HCT116 (cell line): Measurements from ENCODE around the gene PIBF1. TPM values are rescaled to one million over a fixed set of nuclear protein-coding genes. Genes with fewer than 3 reads are reported as not detected.
A peak's percentile ranks its signal among the peaks of the same experiment; 100 is the strongest.

ENCODE experiments used
- ATAC-seq: fragments of 200-7000 bp; cut with Tn5 transposase; 2 replicates; pipeline ENCODE4 v1.9.1; 2020; ENCODE audit warnings: mild to moderate bottlenecking, moderate library complexity
- BruUV-seq: library from RNA; stranded (reverse); fragments of 400-500 nt; replicated peaks from 2 replicates; lab custom pipeline; 2021; lab: Mats Ljungman, UMichigan
- CTCF ChIA-PET: fragments of 300-600 bp; sonication (Branson Sonifier 250); formaldehyde crosslinking; loops from one replicate; lab custom pipeline; 2021; ENCODE audit warnings: antibody characterized with exemption; lab: Charles Lee
- POLR2A ChIA-PET: fragments of 300-600, 350-600 bp; sonication (Branson Sonifier 250); formaldehyde crosslinking; loops from one replicate; lab custom pipeline; 2021; ENCODE audit warnings: antibody characterized with exemption; lab: Charles Lee
- RAD21 ChIA-PET, 2 experiments: fragments of 300-600 bp; sonication (Branson Sonifier 250); formaldehyde crosslinking; loops; one replicate each; lab custom pipeline; 2023; ENCODE audit warnings: low total read pairs in 2 of 2; ENCODE audit not compliant: uncharacterized antibody in 2 of 2, unreplicated experiment in 2 of 2, low non-redundant PET in 1 of 2; lab: Charles Lee
- DNase-seq: peaks from one replicate; pipeline ENCODE4 v3.0.0-alpha.2; 2010; ENCODE audit warnings: low read depth, low spot score
- H2AFZ ChIP-seq: fragments of 200-600 bp; shearing (Covaris generic), sonication (generic); 2 replicates; pipeline ENCODE4 v1.6.1; 2017; ENCODE audit warnings: low read depth, mixed run types, mixed read lengths, antibody characterized with exemption, low read length; ENCODE audit not compliant: poor library complexity, severe bottlenecking
- H3K27ac ChIP-seq: 2 replicates; pipeline ENCODE4 v1.5.1; 2012; ENCODE audit warnings: low read depth, low read length
- H3K27me3 ChIP-seq: fragments of 200-600 bp; sonication (generic); 2 replicates; pipeline ENCODE4 v1.6.1; 2016; ENCODE audit warnings: mixed run types, low read length, mixed read lengths; ENCODE audit not compliant: insufficient read depth
- H3K36me3 ChIP-seq, 2 experiments: fragments of 200-500 bp in 1 of 2; fragments of 200-600 bp in 1 of 2; sonication (Bioruptor generic) in 1 of 2; sonication (generic) in 1 of 2; 2 replicates each; pipeline versions ENCODE4 v1.5.1 to v1.6.1; 2014 to 2016; ENCODE audit warnings: low read length in 2 of 2, inconsistent platforms in 1 of 2, mixed read lengths in 1 of 2, mixed run types in 1 of 2; ENCODE audit not compliant: insufficient read depth in 2 of 2, control insufficient read depth in 1 of 2
- H3K4me1 ChIP-seq, 2 experiments: fragments of 200-600 bp in 1 of 2; sonication (generic) in 1 of 2; 2 replicates each; pipeline versions ENCODE4 v1.5.1 to v1.6.1; 2012 to 2017; ENCODE audit warnings: low read length in 2 of 2, inconsistent platforms in 1 of 2, mild to moderate bottlenecking in 1 of 2, mixed read lengths in 1 of 2, mixed run types in 1 of 2, moderate library complexity in 1 of 2; ENCODE audit not compliant: insufficient read depth in 2 of 2, control insufficient read depth in 1 of 2
- H3K4me2 ChIP-seq: fragments of 200-600 bp; sonication (generic); 2 replicates; pipeline ENCODE4 v1.6.1; 2017; ENCODE audit warnings: mixed run types, low read length, mixed read lengths
- H3K4me3 ChIP-seq, 2 experiments: fragments of 200-600 bp in 1 of 2; sonication (generic) in 1 of 2; replicated peaks in 1 of 2; 2 replicates each; pipeline ENCODE4 v1.5.1; 2011 to 2016; ENCODE audit warnings: low read length in 2 of 2, control low read depth in 1 of 2, low read depth in 1 of 2, mild to moderate bottlenecking in 1 of 2, mixed read lengths in 1 of 2, mixed run types in 1 of 2
- H3K79me2 ChIP-seq: fragments of 200-600 bp; sonication (generic); 2 replicates; pipeline ENCODE4 v1.6.1; 2017; ENCODE audit warnings: mild to moderate bottlenecking, mixed run types, low read length, moderate library complexity, mixed read lengths; ENCODE audit not compliant: insufficient read depth
- H3K9ac ChIP-seq: fragments of 200-600 bp; sonication (generic); 2 replicates; pipeline ENCODE4 v1.6.1; 2016; ENCODE audit warnings: low read length, mixed read lengths
- H3K9me2 ChIP-seq: fragments of 200-600 bp; sonication (generic), shearing (Covaris generic); 2 replicates; pipeline ENCODE4 v1.6.1; 2017; ENCODE audit warnings: mixed run types, mild to moderate bottlenecking, moderate library complexity; ENCODE audit not compliant: insufficient read depth
- H3K9me3 ChIP-seq, 2 experiments: fragments of 200-500 bp in 1 of 2; fragments of 200-600 bp in 1 of 2; sonication (Bioruptor generic) in 1 of 2; sonication (generic) in 1 of 2; 2 replicates each; pipeline ENCODE4 v1.6.1; 2014 to 2017; ENCODE audit warnings: low read length in 2 of 2, mixed read lengths in 2 of 2, inconsistent platforms in 1 of 2, low read depth in 1 of 2, mild to moderate bottlenecking in 1 of 2, mixed run types in 1 of 2, moderate library complexity in 1 of 2; ENCODE audit not compliant: control insufficient read depth in 1 of 2, insufficient read depth in 1 of 2
- H4K20me1 ChIP-seq: fragments of 200-600 bp; sonication (generic), shearing (Covaris generic); 2 replicates; pipeline ENCODE4 v1.6.1; 2017; ENCODE audit warnings: mixed run types, mild to moderate bottlenecking, moderate library complexity; ENCODE audit not compliant: insufficient read depth
- CBX3 ChIP-seq: IDR thresholded peaks from 2 replicates; pipeline ENCODE4 v1.6.1; 2012; ENCODE audit warnings: low read depth
- CEBPB ChIP-seq: IDR thresholded peaks from 2 replicates; pipeline ENCODE4 v1.6.1; 2012; ENCODE audit warnings: low read depth
- CTCF ChIP-seq, 3 experiments: fragments of 200-600 bp in 1 of 3; sonication (generic) in 1 of 3; IDR thresholded peaks in 2 of 3; conservative IDR thresholded peaks in 1 of 3; 2 replicates each; pipeline ENCODE4 v1.5.1; 2012 to 2017; ENCODE audit warnings: low read depth in 2 of 3, low read length in 2 of 3, antibody characterized with exemption in 1 of 3, borderline replicate concordance in 1 of 3, control low read depth in 1 of 3, mild to moderate bottlenecking in 1 of 3, mixed read lengths in 1 of 3, mixed run types in 1 of 3, moderate library complexity in 1 of 3; ENCODE audit not compliant: insufficient read depth in 1 of 3
- EGR1 ChIP-seq: IDR thresholded peaks from 2 replicates; pipeline ENCODE4 v1.6.1; 2012; ENCODE audit warnings: low read depth
- ELF1 ChIP-seq: IDR thresholded peaks from 2 replicates; pipeline ENCODE4 v1.6.1; 2012; ENCODE audit warnings: low read depth, borderline replicate concordance
- EZH2 ChIP-seq: fragments of 200-600 bp; sonication (generic); IDR thresholded peaks from 2 replicates; pipeline ENCODE4 v1.6.1; 2017; ENCODE audit warnings: antibody characterized with exemption, mixed run types
- FOSL1 ChIP-seq: IDR thresholded peaks from 2 replicates; pipeline ENCODE4 v1.6.1; 2012; ENCODE audit warnings: low read depth
- JUND ChIP-seq: IDR thresholded peaks from 2 replicates; pipeline ENCODE4 v1.6.1; 2012
- MAX ChIP-seq: IDR thresholded peaks from 2 replicates; pipeline ENCODE4 v1.6.1; 2012
- POLR2AphosphoS5 ChIP-seq: IDR thresholded peaks from 2 replicates; pipeline ENCODE4 v1.6.1; 2011; ENCODE audit warnings: mild to moderate bottlenecking, low read depth, low read length, moderate library complexity
- RAD21 ChIP-seq: IDR thresholded peaks from 2 replicates; pipeline ENCODE4 v1.6.1; 2012; ENCODE audit warnings: low read depth, mild to moderate bottlenecking
- SIN3A ChIP-seq: IDR thresholded peaks from 2 replicates; pipeline ENCODE4 v1.6.1; 2012; ENCODE audit warnings: low read depth
- SRF ChIP-seq: IDR thresholded peaks from 2 replicates; pipeline ENCODE4 v1.6.1; 2012; ENCODE audit warnings: low read depth
- TCF7L2 ChIP-seq: IDR thresholded peaks from 2 replicates; pipeline ENCODE4 v1.7.0; 2011; ENCODE audit warnings: borderline replicate concordance, inconsistent platforms; ENCODE audit not compliant: insufficient read depth, insufficient read length; ENCODE audit errors: extremely low read depth
- YY1 ChIP-seq: IDR thresholded peaks from 2 replicates; pipeline ENCODE4 v1.6.1; 2011; ENCODE audit warnings: low read length, low read depth, moderate library complexity, mild to moderate bottlenecking; ENCODE audit not compliant: insufficient replicate concordance; ENCODE audit errors: extremely low read depth
- ZFX ChIP-seq: fragments of 450-650 bp; IDR thresholded peaks from 2 replicates; pipeline ENCODE4 v1.6.1; 2017
- ZNF274 ChIP-seq: fragments of 200-500 bp; sonication (Bioruptor generic); IDR thresholded peaks from 2 replicates; pipeline ENCODE4 v1.6.1; 2014; ENCODE audit warnings: mild to moderate bottlenecking, low read depth, low read length, inconsistent platforms
- intact Hi-C: fragments of 100-400 bp; cut with micrococcal nuclease; formaldehyde crosslinking; loops from 2 replicates; pipeline ENCODE4 v1.10.0; 2022
- total RNA-seq: library from RNA; stranded (reverse); gene quantifications from one replicate; pipeline ENCODE4 v1.2.1, GENCODE V29; 2021; ENCODE audit not compliant: unreplicated experiment

The PIBF1 gene
- total RNA-seq, 1 experiment from 2014 or later = 21.1 TPM

- no peak for TF ChIP-seq CEBPB
- TF ChIP-seq FOSL1 = peak; percentile 55
- peak; percentile 36 for TF ChIP-seq JUND
- no peak for TF ChIP-seq MAX
- TF ChIP-seq, all 23 proteins: peak for 3
These were observed 218.2 kb downstream of the PIBF1 start (continued) for GRCh38 chr13:73000027-73000674.

GRCh38 chr13:73001971-73002370 lies 220.0 kb downstream of the PIBF1 start:
- no peak for TF ChIP-seq TCF7L2
- TF ChIP-seq SIN3A = no peak
- H3K9me3 ChIP-seq = no peaks in the 10 kb centered on the region
- H3K9ac ChIP-seq = no peak overlapping the region
- ChIA-PET RAD21 (no interaction called here), POLR2A (interaction anchor here (0.6 kb wide), 1 partner anchor 8 kb away, joined by 3 read pairs; no protein-coding TSS in a partner anchor), CTCF (no interaction called here)
- peaks cover 4 to 12% of the 10 kb centered on the region in 2 experiments; a peak in 3 of 4 replicates for H3K4me1 ChIP-seq
- H3K4me3 ChIP-seq = no peak overlapping the region
- no peaks in the 10 kb centered on the region for H3K9me2 ChIP-seq
- BruUV-seq = no TSS peak
- no peaks in the 10 kb centered on the region for H3K79me2 ChIP-seq
- intact Hi-C loops = no loop called here
- ATAC-seq = no peak
- H4K20me1 ChIP-seq = no peaks in the 10 kb centered on the region
- no peaks in the 10 kb centered on the region for H3K27me3 ChIP-seq
- no peaks in the 10 kb centered on the region; a peak in 1 of 4 replicates for H3K36me3 ChIP-seq
- H2AFZ ChIP-seq = no peak overlapping the region
- no peak overlapping the region for H3K27ac ChIP-seq
- DNase-seq = no peak
- H3K4me2 ChIP-seq = no peak overlapping the region

- ChIA-PET CTCF (no interaction called here), RAD21 (no interaction called here), POLR2A (no interaction called here)
- Histone ChIP-seq H4K20me1 (no peaks in the 10 kb centered on the region), H3K27ac (no peak overlapping the region), H3K4me2 (no peak overlapping the region), H3K9me2 (no peaks in the 10 kb centered on the region), H3K4me3 (no peak overlapping the region), H3K4me1 (no peaks in the 10 kb centered on the region), H3K79me2 (no peaks in the 10 kb centered on the region), H3K36me3 (no peaks in the 10 kb centered on the region; a peak in 1 of 4 replicates), H2AFZ (no peak overlapping the region), H3K9ac (no peak overlapping the region), H3K9me3 (no peaks in the 10 kb centered on the region), H3K27me3 (no peaks in the 10 kb centered on the region)
- no peak for DNase-seq
- intact Hi-C loops = no loop called here
- BruUV-seq = no TSS peak
- ATAC-seq = no peak
- TF ChIP-seq EGR1 (no peak), CEBPB (no peak), POLR2AphosphoS5 (no peak), EZH2 (no peak), SIN3A (no peak), CTCF (IDR thresholded peaks at IDR 0.05 in 2 of 3, conservative IDR thresholded peaks at IDR 0.05 in 1 of 3; ENCODE audit: borderline replicate concordance in 1 of 3, insufficient read depth in 1 of 3, low read depth in 2 of 3, low read length in 2 of 3) (no peak), JUND (no peak), SRF (no peak), MAX (no peak), RAD21 (no peak), YY1 (no peak), ZNF274 (no peak), ZFX (no peak), CBX3 (no peak), ELF1 (no peak)
These were observed 229.8 kb downstream of the PIBF1 start for GRCh38 chr13:73011751-73012150.
